ENCODE measurements around the gene SLC12A2. TPM values are rescaled to one million over a fixed set of nuclear protein-coding genes. Genes with fewer than 3 reads are reported as not detected.
A peak's percentile ranks its signal among the peaks of the same experiment; 100 is the strongest.

Gene SLC12A2
- polyA plus RNA-seq (2012; ENCODE audit: low read depth, missing spikeins) = 5.6 TPM

GRCh38 chr5:128083033-128083810, at the start of gene SLC12A2:
Gene SLC12A2, plus strand, starts transcription at chr5:128083766. Its CDS starts 189 bp downstream, at chr5:128083955.
- no peak for FAIRE-seq
- peak; percentile 53; the same call in 1 of the 2 replicates for TF ChIP-seq TAF1 (IDR thresholded peaks at IDR 0.05; ENCODE audit: low read depth, low read length)
- TF ChIP-seq POLR2AphosphoS5 (IDR thresholded peaks at IDR 0.05; ENCODE audit: low read depth, low read length) = peak; percentile 81
- no peak for TF ChIP-seq SPI1 (IDR thresholded peaks at IDR 0.05; ENCODE audit: low read depth, low read length)
- TF ChIP-seq POLR2A (IDR thresholded peaks at IDR 0.05; ENCODE audit: low read depth, low read length) = peak; percentile 75
- peak; percentile 86 for TF ChIP-seq PAX5 (IDR thresholded peaks at IDR 0.05; ENCODE audit: insufficient read depth, low read length, severe bottlenecking)
- TF ChIP-seq POU2F2 (IDR thresholded peaks at IDR 0.05; ENCODE audit: low read depth, low read length) = peak; percentile 46
- peak; percentile 66 for DNase-seq (ENCODE audit: insufficient read length, low spot score)

GRCh38 chr5:128035689-128036088, 47.9 kb upstream of the SLC12A2 start:
- DNase-seq (ENCODE audit: insufficient read length, low spot score) (no peak), FAIRE-seq (no peak)
- TF ChIP-seq POU2F2 (IDR thresholded peaks at IDR 0.05; ENCODE audit: low read depth, low read length) = no peak
- peak; percentile 33; the same call in 1 of the 2 replicates for TF ChIP-seq SPI1 (IDR thresholded peaks at IDR 0.05; ENCODE audit: low read depth, low read length)

GRCh38 chr5:128036950-128037349, 46.6 kb upstream of the SLC12A2 start:
- DNase-seq (ENCODE audit: insufficient read length, low spot score) (no peak), FAIRE-seq (no peak)
- TF ChIP-seq POLR2A (IDR thresholded peaks at IDR 0.05; ENCODE audit: low read depth, low read length) (no peak), POU2F2 (IDR thresholded peaks at IDR 0.05; ENCODE audit: low read depth, low read length) (no peak), PAX5 (IDR thresholded peaks at IDR 0.05; ENCODE audit: insufficient read depth, low read length, severe bottlenecking) (no peak), POLR2AphosphoS5 (IDR thresholded peaks at IDR 0.05; ENCODE audit: low read depth, low read length) (no peak), SPI1 (IDR thresholded peaks at IDR 0.05; ENCODE audit: low read depth, low read length) (no peak), TAF1 (IDR thresholded peaks at IDR 0.05; ENCODE audit: low read depth, low read length) (no peak)

GRCh38 chr5:128038643-128039042, 44.9 kb upstream of the SLC12A2 start:
- FAIRE-seq = no peak
- no peak for DNase-seq (ENCODE audit: insufficient read length, low spot score)
- TF ChIP-seq POLR2AphosphoS5 (IDR thresholded peaks at IDR 0.05; ENCODE audit: low read depth, low read length) = no peak
- TF ChIP-seq TAF1 (IDR thresholded peaks at IDR 0.05; ENCODE audit: low read depth, low read length) = no peak
- TF ChIP-seq POLR2A (IDR thresholded peaks at IDR 0.05; ENCODE audit: low read depth, low read length) = no peak
- no peak for TF ChIP-seq POU2F2 (IDR thresholded peaks at IDR 0.05; ENCODE audit: low read depth, low read length)
- TF ChIP-seq SPI1 (IDR thresholded peaks at IDR 0.05; ENCODE audit: low read depth, low read length) = no peak
- no peak for TF ChIP-seq PAX5 (IDR thresholded peaks at IDR 0.05; ENCODE audit: insufficient read depth, low read length, severe bottlenecking)

GRCh38 chr5:128040927-128041326, 42.6 kb upstream of the SLC12A2 start:
- TF ChIP-seq TAF1 (IDR thresholded peaks at IDR 0.05; ENCODE audit: low read depth, low read length) (no peak), PAX5 (IDR thresholded peaks at IDR 0.05; ENCODE audit: insufficient read depth, low read length, severe bottlenecking) (no peak), POLR2A (IDR thresholded peaks at IDR 0.05; ENCODE audit: low read depth, low read length) (no peak), POLR2AphosphoS5 (IDR thresholded peaks at IDR 0.05; ENCODE audit: low read depth, low read length) (no peak), POU2F2 (IDR thresholded peaks at IDR 0.05; ENCODE audit: low read depth, low read length) (no peak), SPI1 (IDR thresholded peaks at IDR 0.05; ENCODE audit: low read depth, low read length) (no peak)
- FAIRE-seq (no peak), DNase-seq (ENCODE audit: insufficient read length, low spot score) (no peak)

GRCh38 chr5:128052780-128053179, 30.8 kb upstream of the SLC12A2 start:
- no peak for FAIRE-seq
- DNase-seq (ENCODE audit: insufficient read length, low spot score) = no peak
- no peak for TF ChIP-seq PAX5 (IDR thresholded peaks at IDR 0.05; ENCODE audit: insufficient read depth, low read length, severe bottlenecking)
- no peak for TF ChIP-seq SPI1 (IDR thresholded peaks at IDR 0.05; ENCODE audit: low read depth, low read length)
- no peak for TF ChIP-seq POU2F2 (IDR thresholded peaks at IDR 0.05; ENCODE audit: low read depth, low read length)
- TF ChIP-seq POLR2A (IDR thresholded peaks at IDR 0.05; ENCODE audit: low read depth, low read length) = no peak
- no peak for TF ChIP-seq POLR2AphosphoS5 (IDR thresholded peaks at IDR 0.05; ENCODE audit: low read depth, low read length)
- no peak for TF ChIP-seq TAF1 (IDR thresholded peaks at IDR 0.05; ENCODE audit: low read depth, low read length)

- no peak for DNase-seq (ENCODE audit: insufficient read length, low spot score)
- no peak for FAIRE-seq
- TF ChIP-seq TAF1 (IDR thresholded peaks at IDR 0.05; ENCODE audit: low read depth, low read length) = no peak
- no peak for TF ChIP-seq POLR2AphosphoS5 (IDR thresholded peaks at IDR 0.05; ENCODE audit: low read depth, low read length)
- TF ChIP-seq POLR2A (IDR thresholded peaks at IDR 0.05; ENCODE audit: low read depth, low read length) = no peak
- TF ChIP-seq SPI1 (IDR thresholded peaks at IDR 0.05; ENCODE audit: low read depth, low read length) = no peak
- no peak for TF ChIP-seq PAX5 (IDR thresholded peaks at IDR 0.05; ENCODE audit: insufficient read depth, low read length, severe bottlenecking)
- no peak for TF ChIP-seq POU2F2 (IDR thresholded peaks at IDR 0.05; ENCODE audit: low read depth, low read length)
These were observed 30.1 kb upstream of the SLC12A2 start for GRCh38 chr5:128053291-128053954.

GRCh38 chr5:128060644-128061385, 22.8 kb upstream of the SLC12A2 start:
- FAIRE-seq (no peak), DNase-seq (ENCODE audit: insufficient read length, low spot score) (no peak)
- TF ChIP-seq POLR2A (IDR thresholded peaks at IDR 0.05; ENCODE audit: low read depth, low read length) (no peak), POLR2AphosphoS5 (IDR thresholded peaks at IDR 0.05; ENCODE audit: low read depth, low read length) (no peak), POU2F2 (IDR thresholded peaks at IDR 0.05; ENCODE audit: low read depth, low read length) (no peak), PAX5 (IDR thresholded peaks at IDR 0.05; ENCODE audit: insufficient read depth, low read length, severe bottlenecking) (no peak), TAF1 (IDR thresholded peaks at IDR 0.05; ENCODE audit: low read depth, low read length) (no peak), SPI1 (IDR thresholded peaks at IDR 0.05; ENCODE audit: low read depth, low read length) (no peak)

Measured in GM12891 (cell line).